SK-N-DZ (cell line): ENCODE results near the gene MED27.

Experiments used
- DNase-seq: peaks from one replicate; pipeline ENCODE4 v3.0.0-alpha.2; 2015; ENCODE audit warnings: low spot score

MED27 gene

GRCh38 chr9:131969469-131969989 lies 110.1 kb downstream of the MED27 start:
- DNase-seq: no peak

DNA sequence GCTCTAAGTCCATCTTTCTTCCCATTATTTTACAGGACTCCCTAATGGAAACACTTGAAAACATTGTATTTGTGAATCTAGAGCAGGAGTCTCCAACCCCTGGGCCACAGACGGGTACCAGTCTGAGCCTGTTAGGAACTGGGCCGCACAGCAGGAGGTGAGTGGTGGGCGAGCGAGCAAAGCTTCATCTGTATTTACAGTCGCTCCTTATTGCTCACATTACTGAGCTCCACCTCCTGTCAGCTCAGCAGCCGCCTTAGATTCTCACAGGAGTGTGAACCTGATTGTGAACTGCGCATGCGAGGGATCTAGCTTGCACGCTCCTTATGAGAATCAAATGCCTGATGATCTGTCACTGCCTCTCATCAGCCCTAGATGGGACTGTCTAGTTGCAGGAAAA lies 111.0 kb downstream of the MED27 start:
- DNase-seq: no peak

DNA sequence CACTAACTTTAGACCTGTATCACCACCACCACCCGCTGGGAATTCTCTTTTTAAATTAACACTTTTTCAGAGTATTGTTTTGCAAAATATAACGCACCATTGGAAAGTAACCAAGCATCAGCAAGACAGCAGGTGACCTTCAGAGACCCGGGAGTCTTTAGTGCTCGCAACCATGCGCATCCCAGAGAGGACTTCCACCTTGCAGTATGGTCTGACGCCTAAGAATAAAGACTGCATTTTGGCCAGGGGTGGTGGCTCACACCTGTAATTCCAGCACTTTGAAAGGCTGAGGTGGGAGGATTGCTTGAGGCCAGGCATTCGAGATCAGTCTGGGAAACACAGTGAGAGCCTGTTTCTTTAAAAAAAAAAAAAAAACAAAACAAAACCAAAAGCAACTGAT lies 113.8 kb downstream of the MED27 start:
- DNase-seq: no peak

GRCh38 chr9:131965103-131965502 lies 114.6 kb downstream of the MED27 start:
- DNase-seq: no peak

DNA sequence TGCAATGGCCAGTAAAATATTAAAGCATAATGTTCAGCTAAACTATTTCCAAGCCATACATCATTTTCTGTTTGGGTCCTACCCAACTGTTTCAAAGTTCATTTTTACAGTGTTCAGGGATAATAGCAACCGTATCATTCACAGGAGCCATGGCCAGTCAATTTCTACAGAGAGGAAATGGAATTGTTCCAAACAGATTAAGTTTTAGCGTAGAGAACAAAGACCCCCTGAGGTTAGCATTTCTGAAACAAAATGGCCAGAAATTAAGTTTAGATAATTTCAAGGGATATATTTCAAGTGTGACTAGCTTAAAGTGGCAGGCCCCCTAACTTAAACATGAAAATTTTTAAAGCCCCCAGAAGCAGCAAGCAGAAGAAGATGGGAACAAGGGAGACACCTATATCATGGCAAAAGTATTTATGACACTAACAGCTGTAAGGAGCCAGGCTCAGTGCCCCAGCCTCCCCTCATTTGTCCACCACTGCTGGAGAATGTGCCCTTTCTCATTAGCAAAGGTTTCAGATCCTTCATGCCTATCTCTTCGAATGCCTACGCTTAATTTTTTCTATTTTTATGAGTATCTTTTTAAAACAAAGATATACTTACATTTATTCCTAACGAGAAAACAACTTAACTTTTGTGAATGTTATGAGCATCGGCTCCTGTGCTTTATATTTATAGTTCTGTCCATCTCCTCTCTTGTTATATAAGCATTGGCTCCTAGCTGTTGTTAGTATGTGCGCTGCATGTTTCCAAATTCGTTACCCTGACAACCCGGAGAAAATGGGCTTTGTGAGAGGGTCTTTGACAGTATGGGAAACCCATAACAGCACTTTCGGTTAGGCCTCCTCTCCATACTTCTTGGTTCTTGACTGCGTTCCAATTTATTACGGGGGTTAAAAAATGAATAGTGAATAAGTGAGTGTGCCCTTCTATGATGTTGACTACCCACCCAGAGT lies 116.3 kb downstream of the MED27 start:
- DNase-seq: no peak

GRCh38 chr9:131961496-131961880 lies 118.2 kb downstream of the MED27 start:
- DNase-seq: no peak

GRCh38 chr9:131960851-131961495 lies 118.7 kb downstream of the MED27 start:
- DNase-seq: no peak

- DNase-seq: no peak
Measured at GRCh38 chr9:131960311-131960710, 119.4 kb downstream of the MED27 start.

DNA sequence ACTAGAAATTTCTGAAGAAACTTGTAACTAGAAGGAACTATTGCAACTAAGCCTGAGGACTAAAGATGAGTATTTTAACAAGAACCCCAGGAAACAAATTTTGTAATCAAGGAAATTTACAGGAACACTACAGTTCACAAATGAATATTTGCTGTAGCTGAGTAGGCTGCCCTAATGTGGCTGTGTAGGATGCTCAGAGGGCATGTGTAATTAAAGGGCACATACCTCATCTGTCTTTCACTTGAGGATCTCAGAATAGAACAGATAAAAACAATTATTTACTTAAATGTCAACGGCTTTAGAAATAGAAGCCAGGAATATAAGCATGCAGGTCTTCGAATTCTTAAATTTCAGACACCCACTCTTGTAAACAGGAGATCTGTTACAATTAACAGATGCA lies 119.8 kb downstream of the MED27 start:
- DNase-seq: no peak

- no peak for DNase-seq
Measured at GRCh38 chr9:131959056-131959455, 120.6 kb downstream of the MED27 start.

GRCh38 chr9:131954299-131954698 lies 125.4 kb downstream of the MED27 start:
- no peak for DNase-seq

GRCh38 chr9:131951905-131952304 lies 127.8 kb downstream of the MED27 start:
- DNase-seq: no peak

- DNase-seq: no peak
Measured at GRCh38 chr9:131951155-131951554, 128.5 kb downstream of the MED27 start.

- DNase-seq: no peak
Measured at GRCh38 chr9:131950487-131950886, 129.2 kb downstream of the MED27 start.

DNA sequence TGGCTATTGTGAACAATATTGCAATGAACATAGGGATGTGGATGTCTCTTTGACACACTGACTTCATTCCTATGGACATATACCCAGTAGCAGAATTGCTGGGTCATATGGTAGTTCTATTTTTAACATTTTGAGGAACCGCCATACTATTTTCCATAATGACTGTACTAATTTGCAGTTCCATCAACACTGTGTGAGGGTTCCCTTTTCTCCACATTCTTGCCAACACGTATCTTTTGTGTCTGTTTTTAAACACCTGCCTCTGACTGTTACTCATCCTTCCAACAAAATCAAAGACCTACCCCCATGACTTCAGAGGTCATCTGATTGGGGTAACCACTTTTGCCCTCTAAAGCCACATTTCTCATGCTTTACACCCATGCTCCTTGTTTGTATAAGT lies 133.5 kb downstream of the MED27 start:
- DNase-seq: no peak

GRCh38 chr9:131943351-131943841 lies 136.3 kb downstream of the MED27 start:
- no peak for DNase-seq

DNA sequence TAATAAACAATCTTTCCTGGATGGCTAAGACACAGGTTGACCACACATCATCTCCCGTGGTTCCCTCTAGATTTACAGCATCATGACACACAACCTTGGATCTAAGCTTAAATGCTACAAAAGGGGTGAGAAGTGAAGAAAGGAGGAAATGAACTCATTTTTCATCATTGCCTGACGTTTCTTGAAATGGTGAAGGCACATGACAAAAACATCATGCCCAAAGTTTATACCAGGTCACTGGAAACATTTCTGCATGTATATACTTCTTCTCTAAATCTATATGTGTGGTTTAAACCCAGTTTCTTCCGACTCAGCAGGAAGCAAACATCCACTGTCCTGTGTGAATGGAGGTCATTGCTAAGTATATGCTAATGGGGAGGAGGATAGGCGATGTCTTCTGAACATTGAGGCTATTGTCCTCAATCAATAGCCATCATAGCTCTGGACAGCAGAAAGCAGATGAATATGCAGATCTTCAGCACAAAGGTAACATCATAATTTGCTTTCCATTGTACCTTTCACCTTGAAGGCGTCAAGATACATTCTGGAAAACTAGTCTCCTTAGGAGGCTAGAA lies 137.4 kb downstream of the MED27 start:
- DNase-seq: no peak

GRCh38 chr9:131937451-131937850 lies 142.2 kb downstream of the MED27 start:
- DNase-seq: no peak

DNA sequence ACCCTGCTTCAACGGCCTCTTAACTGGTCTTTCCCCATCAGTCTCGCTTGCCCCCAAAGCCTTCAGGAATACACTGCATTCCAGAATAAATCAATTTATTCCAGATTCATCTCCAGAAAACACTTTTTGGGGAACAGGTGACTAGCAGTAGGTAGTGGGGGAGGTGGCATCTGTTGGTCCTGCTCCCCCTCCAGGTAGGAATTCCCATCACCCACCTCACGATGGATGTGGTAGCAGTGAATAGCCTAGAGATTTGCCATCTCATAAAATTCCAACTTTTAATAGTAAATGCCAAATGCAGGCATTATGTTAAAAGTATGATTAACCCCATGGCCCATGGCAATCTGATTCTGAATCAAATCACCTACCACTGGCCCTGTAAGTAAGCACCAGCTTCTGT lies 142.7 kb downstream of the MED27 start:
- no peak for DNase-seq

DNA sequence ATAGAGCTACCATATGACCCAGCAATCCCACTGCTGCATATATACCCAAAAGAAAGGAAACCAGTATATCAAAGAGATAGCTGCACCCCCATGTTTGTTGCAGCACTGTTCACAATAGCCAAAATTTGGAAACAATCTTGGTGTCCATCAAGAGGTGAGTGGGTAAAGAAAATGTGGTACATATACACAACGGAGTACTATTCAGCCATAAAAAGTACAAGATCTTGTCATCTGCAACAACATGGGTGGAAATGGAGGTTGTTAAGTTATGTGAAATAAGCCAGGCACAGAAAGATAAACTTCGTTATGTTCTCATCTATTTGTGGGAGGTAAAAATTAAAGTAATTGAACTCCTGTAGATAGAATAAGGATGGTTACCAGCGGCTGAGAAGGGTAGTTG lies 145.0 kb downstream of the MED27 start:
- no peak for DNase-seq

- no peak for DNase-seq
Measured at GRCh38 chr9:131927091-131927490, 152.6 kb downstream of the MED27 start.

DNA sequence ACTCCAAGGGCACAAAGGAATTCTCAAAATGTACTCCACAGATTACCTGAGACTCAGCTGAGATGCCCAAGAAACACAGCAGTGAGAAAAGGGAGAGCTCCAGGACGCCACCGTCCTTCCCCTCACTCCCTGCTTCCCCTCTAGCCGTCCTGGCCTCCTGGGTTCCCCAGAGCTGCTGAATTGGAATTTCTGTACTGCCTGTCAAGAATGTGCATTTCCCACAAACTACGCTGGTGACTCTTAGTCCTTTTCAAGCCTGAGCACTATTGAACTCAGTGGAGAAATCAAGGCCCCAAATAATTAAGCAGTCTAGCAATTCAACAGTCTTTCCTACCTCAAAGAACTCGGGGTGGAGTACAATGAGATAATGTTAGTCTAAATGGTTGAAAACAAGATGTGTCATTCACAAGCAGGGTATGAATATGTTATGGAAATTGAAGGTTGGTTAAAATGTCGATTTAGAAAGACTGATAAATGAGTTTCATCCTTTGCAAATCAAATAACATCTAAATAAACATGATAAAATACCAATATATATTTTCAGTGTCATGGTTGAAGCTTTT lies 153.2 kb downstream of the MED27 start:
- DNase-seq: no peak
